ENCODE measurements around the gene ATP9B. TPM values are rescaled to one million over a fixed set of nuclear protein-coding genes. Genes with fewer than 3 reads are reported as not detected.

The ATP9B gene
- total and polyA plus RNA-seq, 10 of the 15 experiments (the other 5 are each of a cell fraction or from before 2014, with no cell fraction given): 0.74 to 20.7 (median 12.9) TPM

DNA sequence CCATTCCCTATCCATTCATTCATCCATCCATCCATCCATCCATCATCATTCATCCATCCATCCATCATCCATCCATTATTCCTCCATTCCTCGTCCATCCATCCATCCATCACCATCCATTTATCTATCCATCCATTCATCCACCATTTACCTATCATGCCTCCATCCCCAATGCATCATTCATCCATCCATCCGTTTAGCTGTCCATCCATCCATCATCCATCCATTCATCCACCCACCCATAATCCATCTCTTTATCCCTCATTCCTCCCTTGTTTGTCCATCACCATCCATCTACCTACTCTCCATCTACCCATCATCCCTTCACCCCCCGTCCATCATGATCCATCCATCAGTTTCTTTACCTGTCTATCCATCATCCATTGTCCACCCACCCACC is 340.1 kb downstream of the ATP9B start:
- in situ Hi-C loops (cut with MboI) (loop anchor here (10.0 kb wide), 1 partner anchor 105 kb away; no protein-coding TSS in a partner anchor), intact Hi-C loops (cut with micrococcal nuclease; ENCODE audit: unreplicated experiment) (no loop called here)
- no peak overlapping the region for H2AFZ ChIP-seq (ENCODE audit: control insufficient read depth, low read depth, low read length)
- DNase-seq (ENCODE audit: low read depth, low spot score) (no peak), ATAC-seq (no peak), FAIRE-seq (no peak)
- no peaks in the 10 kb centered on the region for H3K79me2 ChIP-seq (ENCODE audit: control insufficient read depth, insufficient read depth, low read length)
- WGBS (ENCODE audit: insufficient coverage, insufficient replicate concordance, low lambda C conversion rate, missing lambda C conversion rate): 90% methylated on average over 3 of the region's 3 CpGs
- no TSS peak for BruUV-seq (replicated peaks)
- RAD21 ChIA-PET (ENCODE audit: unreplicated experiment): no interaction called here
- H3K36me3 ChIP-seq (ENCODE audit: control insufficient read depth in 2 of 2, insufficient read depth in 2 of 2, low read length in 1 of 2): peaks cover 0 to 8% of the 10 kb centered on the region in 2 experiments; a peak in 2 of 4 replicates
- H3K9me3 ChIP-seq (replicated peaks; ENCODE audit: control insufficient read depth, insufficient read depth, low read length): no peaks in the 10 kb centered on the region
- H3K9ac ChIP-seq (ENCODE audit: control insufficient read depth, insufficient read depth, low read length): no peak overlapping the region
- CTCF ChIA-PET: no interaction called here
- SMC1A ChIA-PET (ENCODE audit: uncharacterized antibody, unreplicated experiment): interaction anchor here (0.7 kb wide), 1 partner anchor 130 kb away, joined by 3 read pairs; no protein-coding TSS in a partner anchor
- H4K20me1 ChIP-seq (ENCODE audit: control insufficient read depth, insufficient read depth): no peaks in the 10 kb centered on the region
- no peak overlapping the region for H3K4me2 ChIP-seq (ENCODE audit: control insufficient read depth, insufficient read depth)
- H3K4me1 ChIP-seq (ENCODE audit: control insufficient read depth, insufficient read depth, low read length): peaks cover 20% of the 10 kb centered on the region
- no peak overlapping the region for H3K27ac ChIP-seq (ENCODE audit: control insufficient read depth, insufficient read depth)
- no peak overlapping the region for H3K4me3 ChIP-seq
- no peaks in the 10 kb centered on the region for H3K27me3 ChIP-seq (replicated peaks in 1 of 2; ENCODE audit: control insufficient read depth in 2 of 2, insufficient read depth in 2 of 2, low read length in 1 of 2)
- no peak for TF ChIP-seq SIN3A (IDR thresholded peaks at IDR 0.05; ENCODE audit: low read depth, low read length)
- TF ChIP-seq, protein P1, sequence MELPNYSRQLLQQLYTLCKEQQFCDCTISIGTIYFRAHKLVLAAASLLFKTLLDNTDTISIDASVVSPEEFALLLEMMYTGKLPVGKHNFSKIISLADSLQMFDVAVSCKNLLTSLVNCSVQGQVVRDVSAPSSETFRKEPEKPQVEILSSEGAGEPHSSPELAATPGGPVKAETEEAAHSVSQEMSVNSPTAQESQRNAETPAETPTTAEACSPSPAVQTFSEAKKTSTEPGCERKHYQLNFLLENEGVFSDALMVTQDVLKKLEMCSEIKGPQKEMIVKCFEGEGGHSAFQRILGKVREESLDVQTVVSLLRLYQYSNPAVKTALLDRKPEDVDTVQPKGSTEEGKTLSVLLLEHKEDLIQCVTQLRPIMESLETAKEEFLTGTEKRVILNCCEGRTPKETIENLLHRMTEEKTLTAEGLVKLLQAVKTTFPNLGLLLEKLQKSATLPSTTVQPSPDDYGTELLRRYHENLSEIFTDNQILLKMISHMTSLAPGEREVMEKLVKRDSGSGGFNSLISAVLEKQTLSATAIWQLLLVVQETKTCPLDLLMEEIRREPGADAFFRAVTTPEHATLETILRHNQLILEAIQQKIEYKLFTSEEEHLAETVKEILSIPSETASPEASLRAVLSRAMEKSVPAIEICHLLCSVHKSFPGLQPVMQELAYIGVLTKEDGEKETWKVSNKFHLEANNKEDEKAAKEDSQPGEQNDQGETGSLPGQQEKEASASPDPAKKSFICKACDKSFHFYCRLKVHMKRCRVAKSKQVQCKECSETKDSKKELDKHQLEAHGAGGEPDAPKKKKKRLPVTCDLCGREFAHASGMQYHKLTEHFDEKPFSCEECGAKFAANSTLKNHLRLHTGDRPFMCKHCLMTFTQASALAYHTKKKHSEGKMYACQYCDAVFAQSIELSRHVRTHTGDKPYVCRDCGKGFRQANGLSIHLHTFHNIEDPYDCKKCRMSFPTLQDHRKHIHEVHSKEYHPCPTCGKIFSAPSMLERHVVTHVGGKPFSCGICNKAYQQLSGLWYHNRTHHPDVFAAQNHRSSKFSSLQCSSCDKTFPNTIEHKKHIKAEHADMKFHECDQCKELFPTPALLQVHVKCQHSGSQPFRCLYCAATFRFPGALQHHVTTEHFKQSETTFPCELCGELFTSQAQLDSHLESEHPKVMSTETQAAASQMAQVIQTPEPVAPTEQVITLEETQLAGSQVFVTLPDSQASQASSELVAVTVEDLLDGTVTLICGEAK (IDR thresholded peaks at IDR 0.05; ENCODE audit: borderline replicate concordance): no peak
- TF ChIP-seq GABPA (IDR thresholded peaks at IDR 0.05; ENCODE audit: low read depth): no peak
- TF ChIP-seq PKNOX1 (IDR thresholded peaks at IDR 0.05): no peak
- POLR2A ChIA-PET: no interaction called here
